ENCODE measurements around the gene OVAAL.
A peak's percentile ranks its signal among the peaks of the same experiment; 100 is the strongest.

Gene OVAAL

GRCh38 chr1:180524915-180525714 is 33.6 kb upstream of the OVAAL start:
- H4K20me1 ChIP-seq: no peaks in the 10 kb centered on the region
- no peak overlapping the region for H3K27ac ChIP-seq
- H3K9me3 ChIP-seq: no peaks in the 10 kb centered on the region
- H3K4me2 ChIP-seq: peak overlapping the region; percentile 40; the same call in 1 of the 2 replicates
- H3K36me3 ChIP-seq: no peaks in the 10 kb centered on the region
- no peak for TF ChIP-seq Cebpa-rat (IDR thresholded peaks at IDR 0.05)
- H3K4me1 ChIP-seq: peaks cover 8% of the 10 kb centered on the region; the same call in 1 of the 2 replicates
- H3K27me3 ChIP-seq: no peaks in the 10 kb centered on the region
- H3K9ac ChIP-seq: no peak overlapping the region
- no peak overlapping the region for H3K4me3 ChIP-seq

- Histone ChIP-seq H3K36me3 (no peaks in the 10 kb centered on the region), H3K4me2 (peak overlapping the region; percentile 40; the same call in 1 of the 2 replicates), H3K4me3 (no peak overlapping the region), H3K27ac (no peak overlapping the region), H3K9me3 (no peaks in the 10 kb centered on the region), H3K4me1 (peaks cover 8% of the 10 kb centered on the region; the same call in 1 of the 2 replicates), H4K20me1 (no peaks in the 10 kb centered on the region), H3K27me3 (no peaks in the 10 kb centered on the region), H3K9ac (no peak overlapping the region)
- TF ChIP-seq Cebpa-rat (IDR thresholded peaks at IDR 0.05): no peak
These were observed 33.1 kb upstream of the OVAAL start for GRCh38 chr1:180525715-180526039.

GRCh38 chr1:180527101-180527669 is 31.6 kb upstream of the OVAAL start:
- H3K4me1 ChIP-seq: peaks cover 8% of the 10 kb centered on the region; the same call in 1 of the 2 replicates

GRCh38 chr1:180528868-180529470 is 29.8 kb upstream of the OVAAL start:
- Histone ChIP-seq H3K9ac (no peak overlapping the region), H3K4me3 (no peak overlapping the region), H3K4me1 (peaks cover 8% of the 10 kb centered on the region; the same call in 1 of the 2 replicates), H3K27me3 (no peaks in the 10 kb centered on the region), H3K9me3 (no peaks in the 10 kb centered on the region), H3K4me2 (no peak overlapping the region), H3K36me3 (no peaks in the 10 kb centered on the region), H4K20me1 (no peaks in the 10 kb centered on the region), H3K27ac (no peak overlapping the region)
- no peak for TF ChIP-seq Cebpa-rat (IDR thresholded peaks at IDR 0.05)

More at GRCh38 chr1:180527101-180527669, 31.6 kb upstream of the OVAAL start:
- Histone ChIP-seq H3K27me3 (no peaks in the 10 kb centered on the region), H3K36me3 (no peaks in the 10 kb centered on the region), H3K4me3 (no peak overlapping the region), H3K9ac (no peak overlapping the region), H3K4me2 (no peak overlapping the region), H4K20me1 (no peaks in the 10 kb centered on the region), H3K27ac (no peak overlapping the region), H3K9me3 (no peaks in the 10 kb centered on the region)
- no peak for TF ChIP-seq Cebpa-rat (IDR thresholded peaks at IDR 0.05)

GRCh38 chr1:180530501-180530900 is 28.3 kb upstream of the OVAAL start:
- Histone ChIP-seq H3K4me3 (no peak overlapping the region), H3K4me1 (peaks cover 3% of the 10 kb centered on the region; the same call in 1 of the 2 replicates), H4K20me1 (no peaks in the 10 kb centered on the region), H3K4me2 (no peak overlapping the region), H3K27me3 (no peaks in the 10 kb centered on the region), H3K27ac (no peak overlapping the region), H3K36me3 (no peaks in the 10 kb centered on the region), H3K9me3 (no peaks in the 10 kb centered on the region), H3K9ac (no peak overlapping the region)
- TF ChIP-seq Cebpa-rat (IDR thresholded peaks at IDR 0.05): no peak

GRCh38 chr1:180532854-180533253 is 25.9 kb upstream of the OVAAL start:
- no peak overlapping the region for H3K4me2 ChIP-seq
- H3K27ac ChIP-seq: no peak overlapping the region
- no peak overlapping the region for H3K4me3 ChIP-seq

GRCh38 chr1:180533266-180533987 is 25.3 kb upstream of the OVAAL start:
- Histone ChIP-seq H3K4me1 (peaks cover 9% of the 10 kb centered on the region), H3K4me3 (no peak overlapping the region), H3K27me3 (no peaks in the 10 kb centered on the region), H4K20me1 (no peaks in the 10 kb centered on the region), H3K36me3 (no peaks in the 10 kb centered on the region), H3K9me3 (no peaks in the 10 kb centered on the region), H3K27ac (no peak overlapping the region), H3K4me2 (no peak overlapping the region), H3K9ac (no peak overlapping the region)
- no peak for TF ChIP-seq Cebpa-rat (IDR thresholded peaks at IDR 0.05)

More at GRCh38 chr1:180532854-180533253, 25.9 kb upstream of the OVAAL start:
- no peak for TF ChIP-seq Cebpa-rat (IDR thresholded peaks at IDR 0.05)
- Histone ChIP-seq H3K27me3 (no peaks in the 10 kb centered on the region), H4K20me1 (no peaks in the 10 kb centered on the region), H3K9me3 (no peaks in the 10 kb centered on the region), H3K9ac (no peak overlapping the region), H3K4me1 (peaks cover 9% of the 10 kb centered on the region), H3K36me3 (no peaks in the 10 kb centered on the region)

- no peaks in the 10 kb centered on the region for H3K36me3 ChIP-seq
- no peak for TF ChIP-seq Cebpa-rat (IDR thresholded peaks at IDR 0.05)
- no peaks in the 10 kb centered on the region for H3K9me3 ChIP-seq
- H3K27ac ChIP-seq: no peak overlapping the region
- H4K20me1 ChIP-seq: no peaks in the 10 kb centered on the region
- no peak overlapping the region for H3K9ac ChIP-seq
- H3K4me2 ChIP-seq: no peak overlapping the region
- no peak overlapping the region for H3K4me3 ChIP-seq
- H3K4me1 ChIP-seq: peaks cover 9% of the 10 kb centered on the region
- H3K27me3 ChIP-seq: no peaks in the 10 kb centered on the region
These were observed 24.6 kb upstream of the OVAAL start for GRCh38 chr1:180534214-180534613.

GRCh38 chr1:180535418-180535999 is 23.3 kb upstream of the OVAAL start:
- H3K27me3 ChIP-seq: no peaks in the 10 kb centered on the region

More at GRCh38 chr1:180535418-180535999, 23.3 kb upstream of the OVAAL start:
- Histone ChIP-seq H3K4me3 (no peak overlapping the region), H3K36me3 (no peaks in the 10 kb centered on the region), H3K9ac (no peak overlapping the region), H3K27ac (no peak overlapping the region), H3K4me2 (no peak overlapping the region), H3K9me3 (no peaks in the 10 kb centered on the region), H4K20me1 (no peaks in the 10 kb centered on the region), H3K4me1 (peaks cover 9% of the 10 kb centered on the region)
- TF ChIP-seq Cebpa-rat (IDR thresholded peaks at IDR 0.05): no peak
